H1 (cell line): ENCODE data around the gene GALNT1. TPM values are rescaled to one million over a fixed set of nuclear protein-coding genes. Genes with fewer than 3 reads are reported as not detected.

ENCODE experiments used
- CTCF ChIA-PET: fragments of 300-600 bp; sonication (Branson Sonifier 250); formaldehyde crosslinking; loops from one replicate; lab custom pipeline; 2021; ENCODE audit not compliant: partially characterized antibody; lab: Charles Lee
- POLR2A ChIA-PET: fragments of 300-600 bp; sonication (Branson Sonifier 250); formaldehyde crosslinking; loops from one replicate; lab custom pipeline; 2021; ENCODE audit warnings: inconsistent platforms; ENCODE audit not compliant: partially characterized antibody; lab: Charles Lee
- DNase-seq, 2 experiments: peaks; one replicate each; pipeline versions ENCODE4 v3.0.0 to v3.0.0-alpha.2; 2010 to 2022; ENCODE audit warnings: low spot score in 2 of 2, low read depth in 1 of 2, mixed read lengths in 1 of 2
- FAIRE-seq: peaks from 2 replicates; lab custom pipeline; 2011; peaks lifted over from hg19 to GRCh38; lab: Jason Lieb, UNC
- H2AFZ ChIP-seq: 2 replicates; pipeline ENCODE4 v1.8.1; 2012; ENCODE audit warnings: low read length, inconsistent platforms
- H2AK5ac ChIP-seq: 2 replicates; pipeline ENCODE4 v1.6.1; 2013; ENCODE audit warnings: low read depth, low read length
- H2BK120ac ChIP-seq: replicated peaks from 2 replicates; pipeline ENCODE3; 2013; ENCODE audit warnings: low read depth, low read length, inconsistent platforms
- H2BK12ac ChIP-seq: 2 replicates; pipeline ENCODE4 v1.6.1; 2013; ENCODE audit warnings: low read depth, low read length
- H2BK15ac ChIP-seq: 2 replicates; pipeline ENCODE4 v1.6.1; 2013; ENCODE audit warnings: low read length
- H2BK20ac ChIP-seq: 2 replicates; pipeline ENCODE4 v1.6.1; 2013; ENCODE audit warnings: low read length
- H2BK5ac ChIP-seq: 2 replicates; pipeline ENCODE4 v1.6.1; 2013; ENCODE audit warnings: low read depth, low read length
- H3K14ac ChIP-seq: 2 replicates; pipeline ENCODE4 v1.6.1; 2013; ENCODE audit warnings: inconsistent platforms; ENCODE audit not compliant: insufficient read length
- H3K18ac ChIP-seq: 2 replicates; pipeline ENCODE4 v1.6.1; 2013; ENCODE audit warnings: low read length; ENCODE audit errors: extremely low read depth
- H3K23ac ChIP-seq: 2 replicates; pipeline ENCODE4 v1.6.1; 2013; ENCODE audit warnings: inconsistent platforms; ENCODE audit not compliant: insufficient read length
- H3K23me2 ChIP-seq: 2 replicates; pipeline ENCODE4 v1.6.1; 2013; ENCODE audit warnings: low read depth, low read length
- H3K27ac ChIP-seq: 2 replicates; pipeline ENCODE4 v1.6.1; 2011; ENCODE audit warnings: low read depth, low read length, inconsistent platforms
- H3K27me3 ChIP-seq, 4 experiments: replicated peaks in 1 of 4; 1 replicate in 1 of 4; 2 replicates in 3 of 4; pipeline versions ENCODE4 v1.6.1 to v1.8.1; 2011 to 2013; ENCODE audit warnings: low read length in 3 of 4, mild to moderate bottlenecking in 3 of 4, inconsistent platforms in 2 of 4, mixed read lengths in 2 of 4, moderate library complexity in 1 of 4; ENCODE audit not compliant: control insufficient read depth in 3 of 4, insufficient read depth in 3 of 4; ENCODE audit errors: extremely low read depth in 1 of 4
- H3K36me3 ChIP-seq, 4 experiments: 2 replicates each; pipeline versions ENCODE4 v1.6.1 to v1.8.1; 2011 to 2013; ENCODE audit warnings: mild to moderate bottlenecking in 4 of 4, low read length in 3 of 4, moderate library complexity in 2 of 4, control low read depth in 1 of 4, inconsistent platforms in 1 of 4; ENCODE audit not compliant: insufficient read depth in 4 of 4, control insufficient read depth in 2 of 4
- H3K4ac ChIP-seq: replicated peaks from 2 replicates; pipeline ENCODE3; 2013; ENCODE audit warnings: low read length, low read depth, mixed read lengths, inconsistent platforms; ENCODE audit not compliant: insufficient read length
- H3K4me1 ChIP-seq, 4 experiments: replicated peaks in 1 of 4; 1 replicate in 1 of 4; 2 replicates in 3 of 4; pipeline versions ENCODE4 v1.6.1 to v1.8.1; 2011 to 2013; ENCODE audit warnings: low read length in 3 of 4, inconsistent platforms in 2 of 4, mixed read lengths in 1 of 4; ENCODE audit not compliant: insufficient read depth in 4 of 4, control insufficient read depth in 3 of 4
- H3K4me2 ChIP-seq, 2 experiments: 2 replicates each; pipeline versions ENCODE4 v1.6.1 to v1.8.1; 2011 to 2013; ENCODE audit warnings: low read depth in 2 of 2, low read length in 2 of 2, control low read depth in 1 of 2, inconsistent platforms in 1 of 2, mild to moderate bottlenecking in 1 of 2; ENCODE audit not compliant: insufficient read depth in 1 of 2
- H3K4me3 ChIP-seq, 4 experiments: fragments of 200-600, 300-600 bp in 1 of 4; sonication (generic), shearing (Covaris generic), sonication (Bioruptor Twin) in 1 of 4; 2 replicates each; pipeline versions ENCODE4 v1.5.1 to v1.8.1; 2011 to 2016; ENCODE audit warnings: low read length in 4 of 4, low read depth in 3 of 4, control low read depth in 2 of 4, inconsistent platforms in 2 of 4, mild to moderate bottlenecking in 2 of 4, mixed read lengths in 1 of 4, moderate library complexity in 1 of 4; ENCODE audit not compliant: insufficient read depth in 2 of 4; ENCODE audit errors: extremely low read depth in 1 of 4
- H3K56ac ChIP-seq: replicated peaks from 2 replicates; pipeline ENCODE3; 2013; ENCODE audit warnings: low read depth, mild to moderate bottlenecking, mixed read lengths, low read length, inconsistent platforms; ENCODE audit not compliant: insufficient read length
- H3K79me1 ChIP-seq: 2 replicates; pipeline ENCODE4 v1.6.1; 2013; ENCODE audit warnings: low read depth, low read length, control low read depth
- H3K79me2 ChIP-seq, 2 experiments: 2 replicates each; pipeline versions ENCODE4 v1.6.1 to v1.8.1; 2012 to 2013; ENCODE audit warnings: low read length in 2 of 2, mild to moderate bottlenecking in 2 of 2, inconsistent platforms in 1 of 2; ENCODE audit not compliant: insufficient read depth in 2 of 2, control insufficient read depth in 1 of 2
- H3K9ac ChIP-seq, 4 experiments: replicated peaks in 1 of 4; 1 replicate in 1 of 4; 2 replicates in 3 of 4; pipeline versions ENCODE4 v1.6.1 to v1.8.1; 2011 to 2013; ENCODE audit warnings: low read depth in 3 of 4, low read length in 3 of 4, control low read depth in 2 of 4, mild to moderate bottlenecking in 2 of 4, moderate library complexity in 2 of 4, inconsistent platforms in 1 of 4; ENCODE audit errors: extremely low read depth in 1 of 4
- H3K9me3 ChIP-seq, 2 experiments: 2 replicates each; pipeline versions ENCODE4 v1.6.1 to v1.8.1; 2012 to 2013; ENCODE audit warnings: mild to moderate bottlenecking in 2 of 2, moderate library complexity in 2 of 2, control low read depth in 1 of 2, inconsistent platforms in 1 of 2, low read depth in 1 of 2, low read length in 1 of 2, mixed read lengths in 1 of 2; ENCODE audit not compliant: insufficient read depth in 2 of 2
- H4K20me1 ChIP-seq, 2 experiments: replicated peaks in 1 of 2; 2 replicates each; pipeline versions ENCODE3 to v1.8.1; 2011 to 2013; ENCODE audit warnings: inconsistent platforms in 2 of 2, low read length in 2 of 2, mild to moderate bottlenecking in 1 of 2; ENCODE audit not compliant: insufficient read depth in 2 of 2, control insufficient read depth in 1 of 2
- H4K5ac ChIP-seq: 2 replicates; pipeline ENCODE4 v1.6.1; 2013; ENCODE audit warnings: low read length, low read depth, mixed read lengths, inconsistent platforms; ENCODE audit not compliant: insufficient read length
- H4K8ac ChIP-seq: 2 replicates; pipeline ENCODE4 v1.8.0; 2013; ENCODE audit warnings: mild to moderate bottlenecking, moderate library complexity, low read length, inconsistent platforms; ENCODE audit not compliant: insufficient read depth; ENCODE audit errors: extremely low read depth
- H4K91ac ChIP-seq: replicated peaks from 2 replicates; pipeline ENCODE3; 2013; ENCODE audit warnings: low read length, mixed read lengths, inconsistent platforms; ENCODE audit not compliant: insufficient read length
- HDAC6 ChIP-seq: IDR thresholded peaks from one replicate; pipeline ENCODE4 v1.7.1; 2012; ENCODE audit warnings: low read depth, mild to moderate bottlenecking, inconsistent platforms, low read length, moderate library complexity
- KDM1A ChIP-seq: fragments of 200-600, 300-600 bp; sonication (generic); IDR thresholded peaks from 2 replicates; pipeline ENCODE4 v1.7.1; 2016; ENCODE audit warnings: mild to moderate bottlenecking, low read length, borderline replicate concordance
- SP1 ChIP-seq: IDR thresholded peaks from 2 replicates; pipeline ENCODE4 v1.6.1; 2011; ENCODE audit warnings: low read depth, low read length
- USF2 ChIP-seq: IDR thresholded peaks from 2 replicates; pipeline ENCODE4 v1.6.1; 2011; ENCODE audit warnings: low read length, improper control_type of control experiment
- polyA plus RNA-seq, 7 experiments: library from polyadenylated mRNA; depleted of rRNA in 3 of 7; stranded (reverse) in 5 of 7; unstranded in 2 of 7; fragments of >200 nt in 5 of 7; fragments of 200-250 nt in 2 of 7; gene quantifications; 1 replicate in 5 of 7; 2 replicates in 1 of 7; 4 replicates in 1 of 7; pipeline versions ENCODE4 v1.2.1 to v1.2.3, GENCODE V29; 2011 to 2013; ENCODE audit warnings: missing spikeins in 2 of 7, mixed read lengths in 2 of 7
- total RNA-seq: library from RNA; stranded (reverse); fragmentation: NEBNext Ultra II Directional; extraction: Animal tissue kit (Norgen Biotek cat#: 25700); gene quantifications from 2 replicates; pipeline ENCODE4 v1.2.1, GENCODE V29; 2021

GALNT1 gene
- total and polyA plus RNA-seq, 2 of the 8 experiments (the other 6 are each of a cell fraction or from before 2014, with no cell fraction given) = 22.4 to 101 TPM

DNA sequence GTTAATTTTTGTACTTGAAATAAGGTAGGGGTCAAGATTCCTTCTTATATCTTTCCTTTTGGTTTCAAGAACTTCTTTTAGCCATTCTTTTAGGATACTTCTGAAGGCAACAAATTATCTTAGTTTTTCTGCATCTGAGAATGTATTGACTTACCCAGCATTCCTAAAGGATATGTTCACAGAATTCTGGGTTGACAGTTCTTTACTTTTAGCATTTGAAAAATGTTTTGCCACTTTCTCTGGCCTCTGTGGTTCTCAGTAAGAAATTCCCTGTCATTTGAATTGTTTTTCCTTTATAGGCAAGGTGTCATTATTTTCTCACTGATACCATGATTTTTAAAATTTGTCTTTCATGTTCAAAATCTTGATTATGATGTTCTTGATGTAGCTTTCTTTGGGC is 162.4 kb downstream of the GALNT1 start:
- Histone ChIP-seq H2BK15ac (no peak overlapping the region), H3K18ac (no peak overlapping the region), H4K5ac (no peak overlapping the region), H3K56ac (no peak overlapping the region), H3K36me3 (no peaks in the 10 kb centered on the region), H2BK20ac (no peak overlapping the region), H2BK120ac (no peak overlapping the region), H3K4me2 (no peak overlapping the region), H3K4me3 (no peak overlapping the region), H2AK5ac (no peak overlapping the region), H3K79me1 (no peaks in the 10 kb centered on the region), H2AFZ (no peak overlapping the region), H2BK5ac (no peak overlapping the region), H4K20me1 (no peaks in the 10 kb centered on the region), H3K9ac (no peak overlapping the region), H4K91ac (no peak overlapping the region), H3K14ac (no peak overlapping the region), H3K9me3 (no peaks in the 10 kb centered on the region), H3K79me2 (no peaks in the 10 kb centered on the region), H3K27ac (no peak overlapping the region), H4K8ac (no peak overlapping the region), H3K23ac (no peak overlapping the region), H3K27me3 (no peaks in the 10 kb centered on the region), H3K4ac (no peak overlapping the region), H2BK12ac (no peak overlapping the region), H3K23me2 (no peaks in the 10 kb centered on the region), H3K4me1 (peaks cover 0 to 8% (median 4%) of the 10 kb centered on the region in 4 experiments; a peak in 4 of 7 replicates)
- DNase-seq (no peak), FAIRE-seq (no peak)
- POLR2A ChIA-PET = no interaction called here
- CTCF ChIA-PET = no interaction called here
- TF ChIP-seq USF2 (no peak), HDAC6 (no peak), KDM1A (no peak), SP1 (no peak)
